GM13977 (cell line): ENCODE measurements around the gene PLXNA2.

Experiments
- DNase-seq: peaks from one replicate; pipeline ENCODE4 v3.0.0; 2012; ENCODE audit warnings: low spot score
- in situ Hi-C: fragments of 300-500 bp; cut with MboI; formaldehyde crosslinking; loops from one replicate; pipeline ENCODE4 v1.12.0; 2022; ENCODE audit warnings: low sequenced_read_pairs, low pct_unique_long_range_greater_than_20kb, mixed read lengths, inconsistent platforms; ENCODE audit not compliant: unreplicated experiment
- TF ChIP-seq, protein P1 (sequence below): IDR thresholded peaks from 2 replicates; pipeline ENCODE4 v1.5.1; 2012; ENCODE audit warnings: mild to moderate bottlenecking, control low read depth; ENCODE audit not compliant: insufficient read depth; ENCODE audit errors: extremely low read depth, missing control alignments

Gene PLXNA2

DNA sequence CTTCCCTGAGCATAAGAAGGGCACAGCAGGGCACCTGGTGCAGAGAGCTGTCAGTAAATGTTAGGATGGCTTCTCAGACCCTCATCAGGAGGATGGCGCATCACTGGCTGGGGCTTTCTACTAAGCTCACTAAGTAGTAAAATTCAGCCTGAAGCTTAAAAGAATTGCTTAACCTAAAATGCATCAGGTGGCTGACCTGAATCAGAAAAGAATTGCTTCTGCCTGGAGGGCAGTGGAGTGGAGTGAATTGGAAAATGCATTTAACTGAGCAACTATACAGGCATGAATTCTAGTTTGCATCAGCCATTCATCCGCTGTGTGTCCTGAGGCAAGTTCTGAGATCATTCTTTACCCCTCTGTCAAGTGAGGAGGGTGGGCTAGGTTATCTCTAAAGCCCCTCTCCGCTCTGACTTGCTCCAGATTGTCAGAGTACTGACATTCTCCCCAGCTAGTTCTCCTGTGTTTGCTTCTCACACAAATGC is 191.2 kb downstream of the PLXNA2 start:
- in situ Hi-C loops: no loop called here
- TF ChIP-seq, protein P1, sequence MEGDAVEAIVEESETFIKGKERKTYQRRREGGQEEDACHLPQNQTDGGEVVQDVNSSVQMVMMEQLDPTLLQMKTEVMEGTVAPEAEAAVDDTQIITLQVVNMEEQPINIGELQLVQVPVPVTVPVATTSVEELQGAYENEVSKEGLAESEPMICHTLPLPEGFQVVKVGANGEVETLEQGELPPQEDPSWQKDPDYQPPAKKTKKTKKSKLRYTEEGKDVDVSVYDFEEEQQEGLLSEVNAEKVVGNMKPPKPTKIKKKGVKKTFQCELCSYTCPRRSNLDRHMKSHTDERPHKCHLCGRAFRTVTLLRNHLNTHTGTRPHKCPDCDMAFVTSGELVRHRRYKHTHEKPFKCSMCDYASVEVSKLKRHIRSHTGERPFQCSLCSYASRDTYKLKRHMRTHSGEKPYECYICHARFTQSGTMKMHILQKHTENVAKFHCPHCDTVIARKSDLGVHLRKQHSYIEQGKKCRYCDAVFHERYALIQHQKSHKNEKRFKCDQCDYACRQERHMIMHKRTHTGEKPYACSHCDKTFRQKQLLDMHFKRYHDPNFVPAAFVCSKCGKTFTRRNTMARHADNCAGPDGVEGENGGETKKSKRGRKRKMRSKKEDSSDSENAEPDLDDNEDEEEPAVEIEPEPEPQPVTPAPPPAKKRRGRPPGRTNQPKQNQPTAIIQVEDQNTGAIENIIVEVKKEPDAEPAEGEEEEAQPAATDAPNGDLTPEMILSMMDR: no peak
- DNase-seq: no peak

DNA sequence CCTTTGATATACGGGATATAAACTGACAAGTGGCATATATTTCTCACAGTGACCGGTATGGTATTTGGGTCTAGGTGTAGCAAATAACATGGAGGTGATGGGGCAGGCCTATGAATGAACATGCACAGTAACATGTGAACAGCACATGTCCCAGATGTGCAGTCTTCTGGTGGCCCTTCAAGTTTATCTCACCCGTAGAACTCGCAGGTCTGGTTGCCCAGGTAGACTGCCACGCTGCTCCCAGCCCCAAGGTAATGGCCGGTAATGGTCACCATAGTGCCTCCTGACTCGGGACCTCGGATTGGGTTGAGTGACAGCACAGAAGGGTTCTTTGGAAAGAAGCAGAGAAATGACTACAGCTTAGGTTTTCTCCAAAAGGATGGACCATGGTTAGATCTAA is 192.0 kb downstream of the PLXNA2 start:
- no peak for DNase-seq
- TF ChIP-seq, protein P1: no peak
- in situ Hi-C loops: no loop called here

DNA sequence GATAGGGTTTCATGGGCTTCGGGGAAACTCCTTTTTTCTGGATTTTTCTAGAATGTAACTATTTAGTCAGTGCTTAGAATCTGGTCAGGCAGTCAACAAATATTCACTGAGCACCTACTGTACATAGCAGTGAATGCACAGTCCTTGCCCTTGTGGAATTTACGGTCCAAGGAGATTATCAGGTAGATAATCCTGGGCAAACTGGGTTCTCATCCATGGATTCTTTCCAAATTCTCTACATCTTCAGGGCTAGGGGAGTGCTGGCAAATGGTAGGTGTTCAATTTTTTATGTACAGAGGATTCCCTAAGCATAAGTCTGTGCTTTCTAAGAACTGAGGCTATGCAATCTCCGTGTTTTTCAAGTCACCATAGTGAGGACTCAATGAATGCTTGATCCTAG is 192.5 kb downstream of the PLXNA2 start:
- TF ChIP-seq, protein P1: no peak
- in situ Hi-C loops: no loop called here
- DNase-seq: no peak

GRCh38 chr1:208048904-208049303 is 195.3 kb downstream of the PLXNA2 start:
- TF ChIP-seq, protein P1: no peak
- in situ Hi-C loops: no loop called here
- no peak for DNase-seq

DNA sequence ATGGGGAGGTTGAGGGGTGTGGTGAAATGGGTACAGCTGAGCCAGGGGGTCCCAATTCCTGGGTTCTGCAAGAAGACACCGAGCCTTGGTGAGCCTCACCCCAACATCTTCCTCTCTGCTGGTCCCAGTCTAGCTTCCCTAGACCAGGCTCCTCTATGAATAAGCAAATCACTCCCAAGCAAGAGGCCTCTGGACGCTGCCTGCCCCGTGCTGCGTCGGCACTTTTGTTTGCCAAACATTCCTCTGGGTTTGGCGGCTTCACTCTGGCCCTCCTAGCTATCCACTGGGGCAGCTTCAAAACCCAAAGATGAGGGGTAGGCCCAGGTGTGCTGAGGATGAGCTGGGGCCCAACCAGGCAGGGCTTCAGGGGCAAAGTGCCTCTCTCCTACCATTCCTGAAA is 196.2 kb downstream of the PLXNA2 start:
- TF ChIP-seq, protein P1: no peak
- in situ Hi-C loops: no loop called here
- DNase-seq: no peak

DNA sequence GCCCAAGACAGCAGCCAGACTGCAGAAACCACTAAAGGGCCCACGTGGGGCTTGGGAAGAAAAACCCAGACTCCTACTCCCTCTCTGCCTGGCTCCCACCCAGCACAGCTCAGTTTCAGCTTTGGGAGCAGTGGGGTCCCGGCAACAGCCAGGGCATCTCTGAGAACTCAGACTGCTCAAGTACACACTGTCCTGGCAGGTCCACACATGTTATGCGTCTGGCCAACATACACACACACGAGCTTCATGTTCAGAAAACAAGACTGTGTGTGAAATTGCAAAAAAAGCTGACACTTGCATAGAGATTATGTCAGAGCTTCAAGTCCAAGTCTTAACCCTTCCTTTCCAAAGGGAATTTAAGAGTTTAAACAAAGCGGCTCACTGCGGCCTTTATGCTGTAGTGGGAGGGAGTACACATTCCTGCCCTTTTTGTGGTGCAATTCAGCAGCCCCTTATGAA is 196.7 kb downstream of the PLXNA2 start:
- TF ChIP-seq, protein P1: no peak
- in situ Hi-C loops: no loop called here
- DNase-seq: no peak
